WTC11 (cell line): ENCODE measurements around the gene ATXN7L3B. TPM values are rescaled to one million over a fixed set of nuclear protein-coding genes. Genes with fewer than 3 reads are reported as not detected.

Experiments used
- ATAC-seq: fragments of 200-7000 bp; cut with Tn5 transposase; 2 replicates; pipeline ENCODE4 v1.10.0; 2021; ENCODE audit warnings: mild to moderate bottlenecking, moderate library complexity
- CTCF ChIA-PET: fragments of 300-600 bp; sonication (Branson Sonifier 250); formaldehyde crosslinking; loops from one replicate; lab custom pipeline; 2021; ENCODE audit warnings: antibody characterized with exemption; lab: Charles Lee
- POLR2A ChIA-PET: fragments of 350-600 bp; sonication (Branson Sonifier 250); formaldehyde crosslinking; loops from one replicate; lab custom pipeline; 2021; ENCODE audit warnings: antibody characterized with exemption; lab: Charles Lee
- DNase-seq: peaks from one replicate; pipeline ENCODE4 v3.0.0; 2021; ENCODE audit warnings: low spot score
- H3K27ac Mint-ChIP-seq: 2 replicates; pipeline ENCODE4 v1.8.0; 2021; ENCODE audit warnings: mixed read lengths
- H3K27me3 Mint-ChIP-seq: 2 replicates; pipeline ENCODE4 v1.8.0; 2021; ENCODE audit warnings: low read depth, mild to moderate bottlenecking, moderate library complexity, mixed read lengths
- H3K36me3 Mint-ChIP-seq: 2 replicates; pipeline ENCODE4 v1.8.0; 2021; ENCODE audit warnings: mixed read lengths
- H3K4me1 Mint-ChIP-seq: 2 replicates; pipeline ENCODE4 v1.8.0; 2022; ENCODE audit warnings: mixed read lengths
- H3K4me3 Mint-ChIP-seq: 2 replicates; pipeline ENCODE4 v1.8.0; 2021; ENCODE audit warnings: mild to moderate bottlenecking, moderate library complexity, mixed read lengths
- H3K9me3 Mint-ChIP-seq: 2 replicates; pipeline ENCODE4 v1.8.0; 2021; ENCODE audit warnings: mixed read lengths
- ATF3 ChIP-seq: sonication (generic); formaldehyde crosslinking; conservative IDR thresholded peaks from 2 replicates; pipeline ENCODE4 v1.8.1; 2022; ENCODE audit warnings: mild to moderate bottlenecking, missing genetic modification reagents
- CDX4 ChIP-seq: fragments of 250-450 bp; sonication (Bioruptor Pico); IDR thresholded peaks from 2 replicates; pipeline ENCODE4 v1.9.0; 2021; ENCODE audit warnings: moderate library complexity, mild to moderate bottlenecking, inconsistent platforms, borderline replicate concordance
- CREB1 ChIP-seq: sonication (generic); formaldehyde crosslinking; IDR thresholded peaks from 2 replicates; pipeline ENCODE4 v1.8.0; 2023; ENCODE audit warnings: mild to moderate bottlenecking, missing genetic modification reagents
- EMX1 ChIP-seq: fragments of 250-450 bp; sonication (Bioruptor Pico); IDR thresholded peaks from 2 replicates; pipeline ENCODE4 v1.8.0; 2021; ENCODE audit warnings: mild to moderate bottlenecking
- ETV6 ChIP-seq: sonication (generic); formaldehyde crosslinking; IDR thresholded peaks from 2 replicates; pipeline ENCODE4 v1.8.1; 2022; ENCODE audit warnings: mild to moderate bottlenecking, missing genetic modification reagents
- FOXP1 ChIP-seq: sonication (generic); formaldehyde crosslinking; IDR thresholded peaks from 2 replicates; pipeline ENCODE4 v1.8.0; 2022; ENCODE audit warnings: missing genetic modification reagents, mild to moderate bottlenecking, moderate library complexity, borderline replicate concordance
- GTF2I ChIP-seq: fragments of 250-450 bp; sonication (Bioruptor Pico); conservative IDR thresholded peaks from 2 replicates; pipeline ENCODE4 v1.4.0; 2021; ENCODE audit warnings: mild to moderate bottlenecking
- JAZF1 ChIP-seq: fragments of 250-450 bp; sonication (Bioruptor Pico); IDR thresholded peaks from 2 replicates; pipeline ENCODE4 v1.9.0; 2021; ENCODE audit warnings: moderate library complexity, mild to moderate bottlenecking, inconsistent platforms
- MXD4 ChIP-seq: fragments of 250-450 bp; sonication (Bioruptor Pico); IDR thresholded peaks from 2 replicates; pipeline ENCODE4 v1.8.0; 2021; ENCODE audit warnings: mild to moderate bottlenecking, moderate library complexity, borderline replicate concordance
- NFATC4 ChIP-seq: fragments of 250-450 bp; sonication (Bioruptor Pico); IDR thresholded peaks from 2 replicates; pipeline ENCODE4 v1.9.0; 2021; ENCODE audit warnings: mild to moderate bottlenecking
- NFE2L1 ChIP-seq: sonication (generic); formaldehyde crosslinking; IDR thresholded peaks from 2 replicates; pipeline ENCODE4 v1.8.1; 2023; ENCODE audit warnings: missing genetic modification reagents
- NR1H2 ChIP-seq: sonication (generic); formaldehyde crosslinking; IDR thresholded peaks from 2 replicates; pipeline ENCODE4 v1.9.0; 2021; ENCODE audit warnings: mild to moderate bottlenecking, moderate library complexity, missing genetic modification reagents
- RORB ChIP-seq: fragments of 250-450 bp; sonication (Bioruptor Pico); IDR thresholded peaks from 2 replicates; pipeline ENCODE4 v1.9.0; 2021; ENCODE audit warnings: mild to moderate bottlenecking
- SMAD3 ChIP-seq: sonication (generic); formaldehyde crosslinking; IDR thresholded peaks from 2 replicates; pipeline ENCODE4 v1.8.0; 2022; ENCODE audit warnings: missing genetic modification reagents, mild to moderate bottlenecking, borderline replicate concordance
- SOX15 ChIP-seq: fragments of 250-450 bp; sonication (Bioruptor Pico); IDR thresholded peaks from 2 replicates; pipeline ENCODE4 v1.9.0; 2021; ENCODE audit warnings: mild to moderate bottlenecking
- TCF7 ChIP-seq: sonication (generic); formaldehyde crosslinking; IDR thresholded peaks from 2 replicates; pipeline ENCODE4 v1.8.0; 2022; ENCODE audit warnings: mild to moderate bottlenecking, low read depth, missing genetic modification reagents, moderate library complexity
- ZMAT4 ChIP-seq: fragments of 250-450 bp; sonication (Bioruptor Pico); IDR thresholded peaks from 2 replicates; pipeline ENCODE4 v1.9.0; 2021; ENCODE audit warnings: mild to moderate bottlenecking
- ZNF138 ChIP-seq: sonication (generic); formaldehyde crosslinking; conservative IDR thresholded peaks from 2 replicates; pipeline ENCODE4 v1.8.1; 2022; ENCODE audit warnings: mild to moderate bottlenecking, moderate library complexity, missing genetic modification reagents
- ZNF232 ChIP-seq: sonication (generic); formaldehyde crosslinking; IDR thresholded peaks from 2 replicates; pipeline ENCODE4 v1.8.0; 2022; ENCODE audit warnings: mild to moderate bottlenecking, missing genetic modification reagents
- ZNF263 ChIP-seq: sonication (generic); formaldehyde crosslinking; IDR thresholded peaks from 2 replicates; pipeline ENCODE4 v1.8.1; 2022; ENCODE audit warnings: low read depth, mild to moderate bottlenecking, moderate library complexity, missing genetic modification reagents
- ZNF416 ChIP-seq: fragments of 250-450 bp; sonication (Bioruptor Pico); IDR thresholded peaks from 2 replicates; pipeline ENCODE4 v1.9.0; 2021; ENCODE audit warnings: mild to moderate bottlenecking, inconsistent platforms
- ZNF423 ChIP-seq: fragments of 250-450 bp; sonication (Bioruptor Pico); IDR thresholded peaks from 2 replicates; pipeline ENCODE4 v2.1.2; 2022; ENCODE audit warnings: mild to moderate bottlenecking, moderate library complexity
- ZNF671 ChIP-seq: fragments of 250-450 bp; sonication (Bioruptor Pico); IDR thresholded peaks from 2 replicates; pipeline ENCODE4 v1.8.0; 2021; ENCODE audit warnings: mild to moderate bottlenecking
- total RNA-seq: library from RNA; stranded (reverse); gene quantifications from 3 replicates; pipeline ENCODE4 v1.2.3, GENCODE V29; 2021
- TF ChIP-seq, protein P1 (sequence below): fragments of 250-450 bp; sonication (Bioruptor Pico); IDR thresholded peaks from 2 replicates; pipeline ENCODE4 v2.1.2; 2022; ENCODE audit warnings: mild to moderate bottlenecking, moderate library complexity
- TF ChIP-seq, protein P2 (sequence below): fragments of 200-600 bp; IDR thresholded peaks from 2 replicates; pipeline ENCODE4 v1.8.0; 2022; ENCODE audit warnings: antibody characterized with exemption
- TF ChIP-seq, protein P3 (sequence below): sonication (generic); formaldehyde crosslinking; IDR thresholded peaks from 2 replicates; pipeline ENCODE4 v1.8.1; 2023; ENCODE audit warnings: mild to moderate bottlenecking, missing genetic modification reagents, moderate library complexity

The ATXN7L3B gene
- total RNA-seq, 1 experiment from 2014 or later, result 36.3 TPM

DNA sequence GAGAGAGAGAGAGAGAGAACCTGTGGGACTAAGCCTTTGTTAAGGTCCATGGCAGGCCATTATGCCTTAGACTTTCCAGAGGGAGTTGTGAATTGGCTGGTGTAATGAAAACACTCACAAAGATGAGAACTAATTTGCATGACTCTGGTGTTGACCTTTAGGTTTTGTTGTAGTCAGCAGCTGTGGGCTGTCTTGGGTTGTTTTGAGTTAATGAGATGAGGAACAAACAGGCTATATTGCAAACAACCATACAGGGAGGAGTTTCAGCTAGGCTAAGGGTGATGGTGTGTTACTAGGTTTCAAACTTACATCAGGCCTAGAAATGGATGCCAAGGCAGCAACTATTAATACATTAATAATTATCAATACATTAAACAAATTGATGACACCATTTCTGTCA is 26.3 kb downstream of the ATXN7L3B start:
- no peak for DNase-seq
- CTCF ChIA-PET, result no interaction called here
- H3K36me3 Mint-ChIP-seq, result 0 out of 2 replicates have a peak, but pooled peaks cover under 1% of the 10 kb centered on the region
- H3K4me3 Mint-ChIP-seq, result no peak overlapping the region
- no peak; the same call in none of the 2 replicates for ATAC-seq
- peaks cover 5% of the 10 kb centered on the region; the same call in 1 of the 2 replicates for H3K9me3 Mint-ChIP-seq
- no peak overlapping the region; the same call in 1 of the 2 replicates for H3K27ac Mint-ChIP-seq
- H3K27me3 Mint-ChIP-seq, result no peaks in the 10 kb centered on the region
- TF ChIP-seq ZMAT4, result no peak
- no peak for TF ChIP-seq EMX1
- TF ChIP-seq JAZF1, result no peak
- TF ChIP-seq ZNF423 (CRISPR knock-in tag), result no peak
- TF ChIP-seq, all 79 proteins: peak for 0
- POLR2A ChIA-PET, result no interaction called here
- peaks cover 4% of the 10 kb centered on the region for H3K4me1 Mint-ChIP-seq

DNA sequence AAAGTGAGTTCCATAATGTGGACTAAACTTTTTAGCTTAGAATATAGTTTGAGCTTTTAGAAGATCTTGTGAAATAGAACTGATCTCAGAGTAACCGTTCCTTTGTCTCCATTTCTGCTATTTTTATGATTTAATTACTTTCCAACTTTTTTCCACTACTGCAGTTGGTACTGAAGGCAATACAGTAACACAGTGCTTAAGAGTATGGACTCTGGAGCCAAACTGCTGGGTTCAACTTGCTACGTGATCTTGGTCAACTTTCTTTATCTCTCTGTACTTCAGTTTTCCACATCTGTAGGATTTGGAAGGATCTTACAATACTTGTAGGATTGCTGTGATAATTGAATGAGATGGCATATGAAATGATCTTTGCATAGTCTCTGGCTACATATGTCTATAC is 40.9 kb downstream of the ATXN7L3B start:
- Mint-ChIP-seq H3K4me1 (peaks cover 8% of the 10 kb centered on the region), H3K9me3 (no peaks in the 10 kb centered on the region), H3K4me3 (no peak overlapping the region), H3K27ac (no peak overlapping the region), H3K36me3 (no peaks in the 10 kb centered on the region), H3K27me3 (no peaks in the 10 kb centered on the region)
- ChIA-PET POLR2A (no interaction called here), CTCF (no interaction called here)
- DNase-seq (no peak), ATAC-seq (no peak)
- TF ChIP-seq, protein P1, sequence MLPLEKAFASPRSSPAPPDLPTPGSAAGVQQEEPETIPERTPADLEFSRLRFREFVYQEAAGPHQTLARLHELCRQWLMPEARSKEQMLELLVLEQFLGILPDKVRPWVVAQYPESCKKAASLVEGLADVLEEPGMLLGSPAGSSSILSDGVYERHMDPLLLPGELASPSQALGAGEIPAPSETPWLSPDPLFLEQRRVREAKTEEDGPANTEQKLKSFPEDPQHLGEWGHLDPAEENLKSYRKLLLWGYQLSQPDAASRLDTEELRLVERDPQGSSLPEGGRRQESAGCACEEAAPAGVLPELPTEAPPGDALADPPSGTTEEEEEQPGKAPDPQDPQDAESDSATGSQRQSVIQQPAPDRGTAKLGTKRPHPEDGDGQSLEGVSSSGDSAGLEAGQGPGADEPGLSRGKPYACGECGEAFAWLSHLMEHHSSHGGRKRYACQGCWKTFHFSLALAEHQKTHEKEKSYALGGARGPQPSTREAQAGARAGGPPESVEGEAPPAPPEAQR (CRISPR knock-in tag), result no peak
- TF ChIP-seq, protein P2, sequence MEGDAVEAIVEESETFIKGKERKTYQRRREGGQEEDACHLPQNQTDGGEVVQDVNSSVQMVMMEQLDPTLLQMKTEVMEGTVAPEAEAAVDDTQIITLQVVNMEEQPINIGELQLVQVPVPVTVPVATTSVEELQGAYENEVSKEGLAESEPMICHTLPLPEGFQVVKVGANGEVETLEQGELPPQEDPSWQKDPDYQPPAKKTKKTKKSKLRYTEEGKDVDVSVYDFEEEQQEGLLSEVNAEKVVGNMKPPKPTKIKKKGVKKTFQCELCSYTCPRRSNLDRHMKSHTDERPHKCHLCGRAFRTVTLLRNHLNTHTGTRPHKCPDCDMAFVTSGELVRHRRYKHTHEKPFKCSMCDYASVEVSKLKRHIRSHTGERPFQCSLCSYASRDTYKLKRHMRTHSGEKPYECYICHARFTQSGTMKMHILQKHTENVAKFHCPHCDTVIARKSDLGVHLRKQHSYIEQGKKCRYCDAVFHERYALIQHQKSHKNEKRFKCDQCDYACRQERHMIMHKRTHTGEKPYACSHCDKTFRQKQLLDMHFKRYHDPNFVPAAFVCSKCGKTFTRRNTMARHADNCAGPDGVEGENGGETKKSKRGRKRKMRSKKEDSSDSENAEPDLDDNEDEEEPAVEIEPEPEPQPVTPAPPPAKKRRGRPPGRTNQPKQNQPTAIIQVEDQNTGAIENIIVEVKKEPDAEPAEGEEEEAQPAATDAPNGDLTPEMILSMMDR, result no peak
- TF ChIP-seq TCF7 (no peak), MXD4 (CRISPR knock-in tag) (no peak), GTF2I (CRISPR knock-in tag) (no peak), NFATC4 (CRISPR knock-in tag) (no peak), ZNF671 (CRISPR knock-in tag) (no peak), ZNF232 (no peak), SMAD3 (no peak), ZNF138 (CRISPR knock-in tag) (no peak), ATF3 (CRISPR knock-in tag) (no peak), CREB1 (CRISPR knock-in tag) (no peak), ETV6 (CRISPR knock-in tag) (no peak), ZNF416 (CRISPR knock-in tag) (no peak), ZNF263 (CRISPR knock-in tag) (no peak), RORB (CRISPR knock-in tag) (no peak), NFE2L1 (CRISPR knock-in tag) (no peak)

DNA sequence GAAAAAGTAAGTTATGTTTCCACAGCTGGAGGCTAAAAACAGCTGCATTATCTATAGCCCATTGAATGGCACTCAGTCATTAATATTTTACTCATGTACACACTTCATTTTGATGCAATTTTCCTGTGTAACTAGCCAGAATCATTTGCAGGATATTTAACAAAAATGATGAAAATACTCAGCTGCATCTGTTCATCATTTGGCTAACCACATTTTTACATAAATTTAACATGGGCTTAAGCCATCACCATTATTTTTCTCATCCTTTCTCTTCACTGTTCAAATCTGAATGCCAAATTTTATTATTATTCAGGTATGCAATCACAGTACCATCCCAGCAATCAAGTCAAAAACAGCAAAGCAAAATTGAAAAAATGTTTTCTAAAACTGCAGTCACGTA is 41.8 kb downstream of the ATXN7L3B start:
- peaks cover 8% of the 10 kb centered on the region for H3K4me1 Mint-ChIP-seq
- no peaks in the 10 kb centered on the region for H3K27me3 Mint-ChIP-seq
- H3K9me3 Mint-ChIP-seq, result no peaks in the 10 kb centered on the region
- CTCF ChIA-PET, result no interaction called here
- no peak overlapping the region for H3K27ac Mint-ChIP-seq
- no peak for DNase-seq
- ATAC-seq, result no peak
- H3K36me3 Mint-ChIP-seq, result no peaks in the 10 kb centered on the region
- H3K4me3 Mint-ChIP-seq, result no peak overlapping the region
- POLR2A ChIA-PET, result no interaction called here
- TF ChIP-seq CDX4, result no peak
- no peak for TF ChIP-seq FOXP1 (CRISPR knock-in tag)
- TF ChIP-seq, protein P3, sequence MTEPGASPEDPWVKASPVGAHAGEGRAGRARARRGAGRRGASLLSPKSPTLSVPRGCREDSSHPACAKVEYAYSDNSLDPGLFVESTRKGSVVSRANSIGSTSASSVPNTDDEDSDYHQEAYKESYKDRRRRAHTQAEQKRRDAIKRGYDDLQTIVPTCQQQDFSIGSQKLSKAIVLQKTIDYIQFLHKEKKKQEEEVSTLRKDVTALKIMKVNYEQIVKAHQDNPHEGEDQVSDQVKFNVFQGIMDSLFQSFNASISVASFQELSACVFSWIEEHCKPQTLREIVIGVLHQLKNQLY (CRISPR knock-in tag), result no peak
- no peak for TF ChIP-seq ZNF232
- TF ChIP-seq NR1H2 (CRISPR knock-in tag), result no peak
- no peak for TF ChIP-seq SOX15 (CRISPR knock-in tag)
- TF ChIP-seq ZNF423 (CRISPR knock-in tag), result no peak
